Inflammatory macrophage (primary cell): ENCODE results near the gene HIGD1A.

ENCODE experiments used
- DNase-seq, 2 donors: peaks; one replicate each; pipeline ENCODE4 v3.0.0-alpha.2; 2020 to 2022

The HIGD1A gene

DNA sequence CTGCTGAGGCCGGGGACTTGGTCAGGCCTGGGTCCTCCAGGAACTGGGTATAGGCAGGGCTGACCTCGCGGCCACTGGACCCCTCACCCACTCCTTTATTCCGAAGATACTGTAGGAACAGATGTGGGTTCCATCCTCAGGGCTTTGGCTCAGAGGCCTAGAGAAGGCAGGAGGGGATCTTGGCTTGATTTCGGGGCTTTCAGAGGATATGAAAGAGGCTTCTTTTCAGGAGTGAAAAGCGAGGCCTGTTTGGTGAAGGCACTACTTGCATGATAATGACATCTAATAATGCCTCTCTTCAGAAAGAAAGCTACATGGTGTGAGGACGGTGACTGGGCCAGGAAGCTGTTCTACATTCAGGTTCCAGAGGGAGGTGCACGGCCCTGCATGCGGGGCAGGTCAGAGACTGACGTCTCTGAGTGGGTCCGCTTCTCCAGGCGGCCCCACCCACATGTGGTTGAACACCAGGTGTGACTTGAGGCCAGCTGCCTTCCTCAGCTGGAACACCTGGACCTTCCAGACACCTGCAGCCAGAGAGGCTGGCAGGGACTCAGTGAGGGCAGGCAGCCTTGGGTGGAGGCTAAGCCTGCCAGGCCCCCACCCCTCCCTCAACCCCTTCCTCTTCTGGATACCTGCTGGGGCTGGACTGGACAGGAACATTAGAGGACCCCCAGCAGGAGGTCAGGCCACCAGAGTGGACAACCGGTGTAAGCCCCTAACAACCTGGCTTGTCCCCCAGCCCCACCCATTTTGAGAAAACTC lies 70.6 kb downstream of the HIGD1A start:
- DNase-seq: no peak
